HG02623 (cell line): ENCODE data around the gene DRD1.
"Not testable (repeated sequence)": the region's sequence is repeated elsewhere in the genome, so short reads cannot be mapped to it uniquely, and the experiment has no call there.

Experiments used
- ATAC-seq: cut with Tn5 transposase; IDR thresholded peaks from one replicate; pipeline ENCODE4 v1.9.1; 2021; ENCODE audit warnings: moderate library complexity; ENCODE audit not compliant: unreplicated experiment

Gene DRD1

GRCh38 chr5:175434800-175435199 is 9.2 kb downstream of the DRD1 start:
- ATAC-seq, result no peak

GRCh38 chr5:175427762-175428161 is 16.2 kb downstream of the DRD1 start:
- ATAC-seq, result no peak

GRCh38 chr5:175424594-175424993 is 19.4 kb downstream of the DRD1 start:
- not testable (repeated sequence) for ATAC-seq

GRCh38 chr5:175422058-175422457 is 21.9 kb downstream of the DRD1 start:
- no peak for ATAC-seq

GRCh38 chr5:175420383-175420782 is 23.6 kb downstream of the DRD1 start:
- no peak for ATAC-seq

- no peak for ATAC-seq
Observed at GRCh38 chr5:175418251-175418650, 25.7 kb downstream of the DRD1 start.

- ATAC-seq, result no peak
Observed at GRCh38 chr5:175417384-175417783, 26.6 kb downstream of the DRD1 start.

- ATAC-seq, result no peak
Observed at GRCh38 chr5:175415303-175415702, 28.7 kb downstream of the DRD1 start.

GRCh38 chr5:175410926-175411325 is 33.1 kb downstream of the DRD1 start:
- ATAC-seq, result no peak

- ATAC-seq, result no peak
Observed at GRCh38 chr5:175406300-175406699, 37.7 kb downstream of the DRD1 start.

- not testable (repeated sequence) for ATAC-seq
Observed at GRCh38 chr5:175397590-175398297, 46.2 kb downstream of the DRD1 start.

GRCh38 chr5:175395430-175395829 is 48.6 kb downstream of the DRD1 start:
- not testable (repeated sequence) for ATAC-seq

- no peak for ATAC-seq
Observed at GRCh38 chr5:175394601-175395000, 49.4 kb downstream of the DRD1 start.

GRCh38 chr5:175393897-175394296 is 50.1 kb downstream of the DRD1 start:
- ATAC-seq, result no peak

- no peak for ATAC-seq
Observed at GRCh38 chr5:175392236-175392635, 51.7 kb downstream of the DRD1 start.

GRCh38 chr5:175390352-175391083 is 53.5 kb downstream of the DRD1 start:
- ATAC-seq, result no peak
